ENCODE data around the gene MUL1. TPM values are rescaled to one million over a fixed set of nuclear protein-coding genes. Genes with fewer than 3 reads are reported as not detected.

The MUL1 gene, protein sequence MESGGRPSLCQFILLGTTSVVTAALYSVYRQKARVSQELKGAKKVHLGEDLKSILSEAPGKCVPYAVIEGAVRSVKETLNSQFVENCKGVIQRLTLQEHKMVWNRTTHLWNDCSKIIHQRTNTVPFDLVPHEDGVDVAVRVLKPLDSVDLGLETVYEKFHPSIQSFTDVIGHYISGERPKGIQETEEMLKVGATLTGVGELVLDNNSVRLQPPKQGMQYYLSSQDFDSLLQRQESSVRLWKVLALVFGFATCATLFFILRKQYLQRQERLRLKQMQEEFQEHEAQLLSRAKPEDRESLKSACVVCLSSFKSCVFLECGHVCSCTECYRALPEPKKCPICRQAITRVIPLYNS
- 14.4 TPM for total RNA-seq

DNA sequence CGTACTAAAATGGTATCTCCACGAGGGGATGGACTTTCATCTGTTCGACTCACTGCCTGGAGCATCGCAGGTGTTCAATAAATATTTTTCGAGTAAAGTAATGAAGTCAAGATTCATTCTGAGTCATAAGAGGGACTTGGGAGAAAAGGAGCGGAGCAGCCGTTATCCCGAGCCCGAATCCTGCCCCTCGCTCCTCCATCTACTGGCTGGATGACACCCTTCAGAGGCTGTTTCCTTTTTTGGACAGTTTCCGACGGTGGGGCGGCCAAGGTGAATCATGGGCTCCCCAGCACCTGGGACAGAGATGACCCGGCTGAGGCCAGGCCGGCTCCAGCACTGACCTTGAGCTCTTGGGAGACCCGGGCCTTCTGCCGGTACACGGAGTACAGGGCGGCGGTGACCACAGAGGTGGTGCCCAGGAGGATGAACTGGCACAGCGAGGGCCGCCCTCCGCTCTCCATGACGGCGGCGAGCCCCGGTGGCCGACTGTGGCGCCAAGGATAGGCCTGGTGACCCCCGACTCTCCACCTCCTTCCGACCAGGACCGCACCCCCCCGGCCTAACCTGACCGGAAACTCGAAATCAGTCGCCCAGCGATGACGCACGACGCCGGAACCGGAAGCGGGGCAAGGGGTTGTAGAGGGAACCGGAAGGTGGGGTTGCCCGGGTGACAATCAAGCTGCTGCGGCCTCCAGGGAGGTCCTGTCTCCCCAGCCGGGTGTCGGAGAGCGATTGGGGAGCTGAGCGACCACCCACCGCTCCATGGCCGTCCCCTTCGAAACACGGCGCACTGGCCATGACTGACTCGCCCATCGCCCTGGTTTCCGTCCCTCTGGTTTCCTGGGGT is at the start of gene MUL1:
Gene MUL1 (minus strand): TSS at position 588 of the 847 bp plus-strand sequence. CDS start 127 bp downstream, at position 461.

DNA sequence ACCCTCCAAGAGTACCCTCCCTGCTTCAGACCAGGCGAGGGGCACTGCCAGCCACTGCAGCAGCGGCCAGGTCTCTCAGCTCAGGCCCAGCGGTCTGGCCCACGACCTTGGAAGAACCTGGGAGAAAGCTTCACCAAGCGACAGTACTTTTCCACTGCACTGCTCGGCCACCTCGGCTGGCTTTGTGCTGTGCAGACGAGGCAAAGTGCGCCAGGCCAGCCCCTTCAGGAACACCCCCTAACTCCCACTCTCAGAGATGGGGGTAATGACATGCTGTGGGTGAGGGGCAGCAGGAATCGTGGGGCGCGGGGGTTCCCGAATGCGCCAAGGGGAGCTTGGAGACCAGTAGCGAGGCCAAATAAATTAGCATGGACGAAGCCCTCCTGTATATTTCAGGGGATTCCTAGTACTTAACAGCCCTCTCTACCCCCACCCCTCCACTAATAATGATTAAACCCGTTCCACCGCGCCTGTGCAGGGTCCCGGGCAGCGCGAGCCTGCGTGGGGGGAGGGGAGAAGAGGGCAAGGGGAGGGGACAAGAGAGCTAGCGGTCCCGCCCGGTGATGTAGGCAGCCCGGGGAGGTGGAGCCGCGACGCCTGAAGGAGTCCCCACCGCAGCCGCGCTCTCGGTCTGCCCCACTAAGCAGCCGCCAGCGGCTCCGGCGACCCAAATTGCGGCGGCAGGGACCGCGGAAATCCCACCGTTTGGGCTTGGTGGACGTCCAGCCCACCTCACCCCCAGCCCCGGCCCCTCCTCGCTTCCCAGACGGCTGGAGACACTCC is 44.2 kb upstream of the MUL1 start, which contains the start of gene FAM43B:
Gene FAM43B (plus strand): TSS at position 629 of the 783 bp plus-strand sequence. CDS start 401 bp downstream, outside the sequence.

DNA sequence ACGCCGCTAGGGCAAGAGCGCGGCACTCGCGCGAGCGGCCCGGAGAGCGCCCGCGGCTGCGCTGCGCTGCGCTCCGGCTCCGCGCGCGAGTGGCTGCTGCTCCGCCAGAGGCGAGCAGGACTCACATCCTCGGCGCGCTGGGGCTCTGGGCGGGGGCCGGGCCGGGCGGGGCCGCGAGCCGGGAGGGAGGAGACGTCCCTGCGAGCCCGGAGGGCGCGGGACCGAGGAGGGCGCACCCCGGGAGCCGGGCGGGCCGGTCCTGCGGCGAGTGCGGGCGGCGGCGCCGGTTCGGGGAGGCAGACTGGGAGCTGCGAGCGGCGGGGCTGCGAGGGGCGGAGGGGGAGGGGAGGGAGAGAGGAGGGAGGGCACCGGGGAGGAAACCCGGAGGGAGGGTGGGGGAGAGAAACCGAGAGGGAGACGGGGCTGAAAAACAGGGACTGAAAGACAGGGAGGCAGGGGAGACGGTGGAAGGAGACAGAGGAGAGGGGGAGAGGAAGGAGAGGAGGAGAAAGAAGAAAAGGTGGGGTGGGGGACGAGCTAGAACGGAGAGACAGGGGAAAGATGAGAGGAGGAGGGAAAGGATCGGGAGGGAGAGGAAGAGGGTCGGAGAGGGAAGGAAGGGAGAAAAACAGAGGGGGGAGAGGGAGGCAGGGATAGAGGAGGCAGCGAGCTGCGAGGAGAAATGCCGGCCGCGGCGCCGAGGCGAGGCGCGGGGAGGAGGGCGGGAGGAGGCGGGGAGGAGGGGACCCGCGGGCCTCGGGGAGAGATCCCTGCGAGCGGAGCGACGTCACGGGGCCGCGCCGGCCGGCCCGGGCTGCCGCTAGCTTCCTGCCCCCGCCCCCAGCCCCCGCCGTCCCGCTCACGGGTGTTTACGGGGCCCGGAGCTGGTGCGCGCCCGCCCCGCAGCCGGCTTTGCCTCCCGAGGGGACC is 22.2 kb downstream of the MUL1 start, which contains the start of gene CAMK2N1:
Gene CAMK2N1 (minus strand): TSS at position 684 of the 930 bp plus-strand sequence. CDS start 831 bp downstream, outside the sequence.

Other genes starting within 250 kb of the MUL1 start
- gene VWA5B1, start 217.3 kb downstream of the MUL1 start, total RNA-seq = 0.63 TPM
- gene CAMK2N1, start 21.9 kb downstream of the MUL1 start, total RNA-seq = 65.7 TPM
- 0.63 TPM for gene FAM43B, start 44.4 kb upstream of the MUL1 start, total RNA-seq
- gene CDA, start 80.9 kb upstream of the MUL1 start, total RNA-seq = not detected
- gene PINK1, start 125.3 kb upstream of the MUL1 start, total RNA-seq = 82.6 TPM
- gene DDOST, start 153.2 kb upstream of the MUL1 start, total RNA-seq = 91.4 TPM
- 5.9 TPM for gene KIF17, start 209.9 kb upstream of the MUL1 start, total RNA-seq
- 0.31 TPM for gene SH2D5, start 224.6 kb upstream of the MUL1 start, total RNA-seq

Data from parietal lobe (tissue), 1 donor.